Transverse colon (tissue), 4 donors: ENCODE measurements around the gene LDLRAD4. TPM values are rescaled to one million over a fixed set of nuclear protein-coding genes. Genes with fewer than 3 reads are reported as not detected.

Experiments used
- DNase-seq: peaks from one replicate; pipeline ENCODE4 v3.0.0-alpha.2; 2019
- H3K27ac ChIP-seq, 4 donors: fragments of 200-600 bp; sonication (generic); 2 replicates each; pipeline ENCODE4 v1.5.1; 2016 to 2018; ENCODE audit warnings: inconsistent platforms in 4 of 4
- H3K27me3 ChIP-seq: fragments of 200-600 bp; sonication (generic); 2 replicates; pipeline ENCODE4 v1.5.1; 2017; ENCODE audit warnings: inconsistent platforms
- H3K36me3 ChIP-seq, 4 donors: fragments of 200-600 bp; sonication (generic); 2 replicates each; pipeline ENCODE4 v1.5.1; 2017 to 2019; ENCODE audit warnings: inconsistent platforms in 4 of 4
- H3K4me1 ChIP-seq, 4 donors: fragments of 200-600 bp; sonication (generic); 2 replicates each; pipeline ENCODE4 v1.5.1; 2017 to 2020; ENCODE audit warnings: inconsistent platforms in 4 of 4
- H3K4me3 ChIP-seq, 4 donors: fragments of 200-600 bp; sonication (generic); 1 replicate in 1 of 4; 2 replicates in 3 of 4; pipeline versions ENCODE4 v1.5.1 to v1.6.1; 2017 to 2019; ENCODE audit warnings: inconsistent platforms in 4 of 4
- H3K9me3 ChIP-seq, 2 donors: fragments of 200-600 bp; sonication (generic); 2 replicates each; pipeline ENCODE4 v1.5.1; 2017 to 2019; ENCODE audit warnings: inconsistent platforms in 2 of 2
- EP300 ChIP-seq: sonication (generic); formaldehyde crosslinking; IDR thresholded peaks from one replicate; pipeline ENCODE4 v1.6.1; 2017; ENCODE audit warnings: antibody characterized with exemption, low read depth
- POLR2A ChIP-seq: fragments of 450-650 bp; IDR thresholded peaks from one replicate; pipeline ENCODE4 v1.6.1; 2016; ENCODE audit warnings: antibody characterized with exemption, mild to moderate bottlenecking, moderate library complexity
- POLR2AphosphoS5 ChIP-seq, 3 donors: sonication (generic); formaldehyde crosslinking; IDR thresholded peaks; one replicate each; pipeline ENCODE4 v1.6.1; 2016; ENCODE audit warnings: antibody characterized with exemption in 3 of 3
- WGBS, 2 donors: methylation state at CpG; one replicate each; pipeline ENCODE4 v1.1.5; 2018; ENCODE audit warnings: low coverage in 1 of 2; 5-methylcytosine and 5-hydroxymethylcytosine counted together
- in situ Hi-C, 4 donors: fragments of 200-750 bp; cut with MboI; loops; one replicate each; pipeline versions ENCODE4 v1.15.0 to v1.15.1; 2017; ENCODE audit warnings: low sequenced_read_pairs in 3 of 4, low pct_ligation_motif_present in 1 of 4, low pct_unique_long_range_greater_than_20kb in 1 of 4
- intact Hi-C: fragments of 100-400 bp; cut with DNase I; formaldehyde crosslinking; loops from one replicate; pipeline ENCODE4 v1.15.1; 2023; ENCODE audit warnings: low total_unique reads
- total RNA-seq, 4 donors: library from RNA; depleted of rRNA; stranded (reverse); fragments of >200 nt; gene quantifications; one replicate each; pipeline ENCODE4 v1.1.0, GENCODE V29; 2016
- TF ChIP-seq, protein P1 (sequence below), 5 experiments: fragments of 200-600 bp in 3 of 5; fragments of 450-650 bp in 2 of 5; sonication (generic) in 3 of 5; IDR thresholded peaks; 1 replicate in 2 of 5; 2 replicates in 3 of 5; pipeline ENCODE4 v1.5.1; 2016 to 2017; ENCODE audit warnings: antibody characterized with exemption in 5 of 5, inconsistent platforms in 3 of 5, mild to moderate bottlenecking in 2 of 5, moderate library complexity in 1 of 5

LDLRAD4 gene
- total RNA-seq, 4 donors from 2014 or later = 34.8 to 277 (median 60.6) TPM

- no peaks in the 10 kb centered on the region for H3K4me1 ChIP-seq
- peaks cover 0 to 7% (median 0%) of the 10 kb centered on the region in 4 donors for H3K36me3 ChIP-seq
- 94% methylated on average over 4 of the region's 4 CpGs; no CpG with 5 or more reads in 1 of the 2 donors for WGBS, 2 donors
- TF ChIP-seq POLR2A = no peak
- no peak overlapping the region for H3K27ac ChIP-seq
- in situ Hi-C loops (loop anchor here in 3 of 4 donors (25.0 kb wide), 2 partner anchors 435 to 535 kb away; partner anchors contain the start of gene LDLRAD4 (in 2 of the 3)), intact Hi-C loops (no loop called here)
- DNase-seq = no peak
- no peaks in the 10 kb centered on the region for H3K27me3 ChIP-seq
- H3K4me3 ChIP-seq = no peak overlapping the region
- no peaks in the 10 kb centered on the region for H3K9me3 ChIP-seq
Measured at GRCh38 chr18:13647761-13648160, 429.2 kb downstream of the LDLRAD4 start.

GRCh38 chr18:13649397-13650390 lies 431.1 kb downstream of the LDLRAD4 start:
- H3K4me3 ChIP-seq = no peak overlapping the region
- TF ChIP-seq, protein P1, sequence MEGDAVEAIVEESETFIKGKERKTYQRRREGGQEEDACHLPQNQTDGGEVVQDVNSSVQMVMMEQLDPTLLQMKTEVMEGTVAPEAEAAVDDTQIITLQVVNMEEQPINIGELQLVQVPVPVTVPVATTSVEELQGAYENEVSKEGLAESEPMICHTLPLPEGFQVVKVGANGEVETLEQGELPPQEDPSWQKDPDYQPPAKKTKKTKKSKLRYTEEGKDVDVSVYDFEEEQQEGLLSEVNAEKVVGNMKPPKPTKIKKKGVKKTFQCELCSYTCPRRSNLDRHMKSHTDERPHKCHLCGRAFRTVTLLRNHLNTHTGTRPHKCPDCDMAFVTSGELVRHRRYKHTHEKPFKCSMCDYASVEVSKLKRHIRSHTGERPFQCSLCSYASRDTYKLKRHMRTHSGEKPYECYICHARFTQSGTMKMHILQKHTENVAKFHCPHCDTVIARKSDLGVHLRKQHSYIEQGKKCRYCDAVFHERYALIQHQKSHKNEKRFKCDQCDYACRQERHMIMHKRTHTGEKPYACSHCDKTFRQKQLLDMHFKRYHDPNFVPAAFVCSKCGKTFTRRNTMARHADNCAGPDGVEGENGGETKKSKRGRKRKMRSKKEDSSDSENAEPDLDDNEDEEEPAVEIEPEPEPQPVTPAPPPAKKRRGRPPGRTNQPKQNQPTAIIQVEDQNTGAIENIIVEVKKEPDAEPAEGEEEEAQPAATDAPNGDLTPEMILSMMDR (IDR thresholded peaks at IDR 0.05) = no peak
- TF ChIP-seq POLR2A = no peak
- TF ChIP-seq EP300 = no peak
- no peak for TF ChIP-seq POLR2AphosphoS5 (IDR thresholded peaks at IDR 0.05)
- WGBS, 2 donors = 80 to 84% methylated on average over 4 to 21 of the region's 23 CpGs
- intact Hi-C loops (no loop called here), in situ Hi-C loops (loop anchor here in 3 of 4 donors (25.0 kb wide), 3 partner anchors 113 to 537 kb away; partner anchors contain the start of gene LDLRAD4 (in 2 of the 3))
- H3K4me1 ChIP-seq = no peaks in the 10 kb centered on the region
- no peaks in the 10 kb centered on the region for H3K9me3 ChIP-seq
- no peak overlapping the region for H3K27ac ChIP-seq
- DNase-seq = no peak
- H3K36me3 ChIP-seq = peaks cover 0 to 7% (median 0%) of the 10 kb centered on the region in 4 donors
- no peaks in the 10 kb centered on the region for H3K27me3 ChIP-seq

DNA sequence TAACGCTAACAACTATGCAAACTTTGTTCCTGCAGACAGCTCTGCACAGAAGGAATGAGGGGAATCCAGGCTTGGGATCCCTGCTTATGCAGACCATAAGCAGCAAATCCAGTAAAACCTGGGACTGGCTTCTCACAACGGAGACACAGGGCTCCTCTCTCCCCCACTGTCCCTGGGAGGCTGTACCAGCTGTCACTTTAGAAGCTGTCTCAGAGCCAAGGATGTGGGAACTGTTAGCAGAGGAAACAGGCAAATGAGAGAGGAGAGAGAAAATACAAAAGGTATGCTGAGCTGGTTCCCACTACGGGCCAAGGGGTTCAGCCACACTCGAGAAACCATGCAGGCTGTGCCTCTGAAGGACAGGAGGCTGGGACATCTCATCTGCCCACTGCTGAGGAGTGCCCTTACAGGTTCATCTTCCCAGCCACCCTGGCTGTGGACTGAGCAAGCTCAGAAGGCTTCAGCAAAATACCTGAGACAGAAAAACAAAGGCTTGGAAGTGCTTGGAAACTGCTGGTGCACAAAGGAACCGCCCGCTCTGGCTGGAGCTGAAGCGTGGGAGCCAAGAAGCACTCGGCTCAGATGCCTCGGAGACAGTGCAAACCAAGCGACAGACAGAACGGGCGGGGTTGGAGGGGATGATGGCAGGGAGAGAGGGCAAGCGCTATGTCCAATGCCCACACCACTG lies 435.3 kb downstream of the LDLRAD4 start:
- H3K9me3 ChIP-seq = no peaks in the 10 kb centered on the region
- DNase-seq = no peak
- no peaks in the 10 kb centered on the region for H3K4me1 ChIP-seq
- no peak overlapping the region for H3K27ac ChIP-seq
- H3K36me3 ChIP-seq = no peaks in the 10 kb centered on the region
- no peaks in the 10 kb centered on the region for H3K27me3 ChIP-seq
- in situ Hi-C loops (loop anchor here in 1 of 4 donors (25.0 kb wide), 1 partner anchor 108 kb away; no protein-coding TSS in a partner anchor), intact Hi-C loops (no loop called here)
- TF ChIP-seq, protein P1 (IDR thresholded peaks at IDR 0.05) = no peak
- TF ChIP-seq POLR2A = no peak
- no peak for TF ChIP-seq POLR2AphosphoS5 (IDR thresholded peaks at IDR 0.05)
- no peak for TF ChIP-seq EP300
- 76 to 100% methylated on average over 1 to 13 of the region's 13 CpGs for WGBS, 2 donors
- H3K4me3 ChIP-seq = no peak overlapping the region

- WGBS, 2 donors = 54 to 57% methylated on average over 2 to 7 of the region's 7 CpGs
- Histone ChIP-seq H3K36me3 (no peaks in the 10 kb centered on the region), H3K27ac (no peak overlapping the region), H3K4me1 (no peaks in the 10 kb centered on the region), H3K27me3 (no peaks in the 10 kb centered on the region), H3K9me3 (no peaks in the 10 kb centered on the region), H3K4me3 (no peak overlapping the region)
- TF ChIP-seq POLR2AphosphoS5 (IDR thresholded peaks at IDR 0.05) = no peak
- TF ChIP-seq, protein P1 (IDR thresholded peaks at IDR 0.05) = no peak
- in situ Hi-C loops (loop anchor here in 1 of 4 donors (25.0 kb wide), 1 partner anchor 104 kb away; no protein-coding TSS in a partner anchor), intact Hi-C loops (no loop called here)
- no peak for DNase-seq
Measured at GRCh38 chr18:13657974-13658373, 439.4 kb downstream of the LDLRAD4 start.
